Measurements from ENCODE around the gene SUMF1. TPM values are rescaled to one million over a fixed set of nuclear protein-coding genes. Genes with fewer than 3 reads are reported as not detected.

Gene SUMF1
- 20.4 to 22.8 TPM (median 20.7 TPM) in 5 replicates for total RNA-seq (2022; extraction: Qiagen RNA extraction)

GRCh38 chr3:4466741-4467521 lies at the start of gene SUMF1:
Gene SUMF1, minus strand, starts transcription at chr3:4467269. Its CDS starts 24 bp downstream, at chr3:4467245.

GRCh38 chr3:4493014-4493940 lies 26.2 kb upstream of the SUMF1 start, which contains the start of gene ITPR1:
Gene ITPR1, plus strand, starts transcription at chr3:4493348. Its CDS starts 23,144 bp downstream, at chr3:4516492.

Other genes starting within 250 kb of the SUMF1 start
- 6.7 to 8.8 TPM (median 7.8 TPM) in 5 replicates for gene SETMAR, start 163.9 kb downstream of the SUMF1 start, total RNA-seq (2022; extraction: Qiagen RNA extraction)
- gene ITPR1, start 26.1 kb upstream of the SUMF1 start, total RNA-seq (2022; extraction: Qiagen RNA extraction), result 3.1 to 6.0 TPM (median 4.2 TPM) in 5 replicates